NCI-H1105 treated with DMSO at 0.1 percent for 48 hours (cell line): ENCODE results near the gene SPTLC3.

Experiments
- DNase-seq: peaks from one replicate; lab custom pipeline; 2025; lab: John Stamatoyannopoulos, UW

Gene SPTLC3

GRCh38 chr20:13140775-13141174 is 132.0 kb downstream of the SPTLC3 start:
- no peak for DNase-seq

GRCh38 chr20:13141546-13141945 is 132.8 kb downstream of the SPTLC3 start:
- DNase-seq = no peak

GRCh38 chr20:13142143-13142542 is 133.4 kb downstream of the SPTLC3 start:
- DNase-seq = no peak

- no peak for DNase-seq
Observed at GRCh38 chr20:13147071-13147963, 138.5 kb downstream of the SPTLC3 start.

- no peak for DNase-seq
Observed at GRCh38 chr20:13147971-13148370, 139.2 kb downstream of the SPTLC3 start.

- DNase-seq = no peak
Observed at GRCh38 chr20:13148402-13148801, 139.6 kb downstream of the SPTLC3 start.

GRCh38 chr20:13148961-13149360 is 140.2 kb downstream of the SPTLC3 start:
- no peak for DNase-seq

GRCh38 chr20:13149371-13150105 is 140.8 kb downstream of the SPTLC3 start:
- no peak for DNase-seq

- peak; percentile 53 for DNase-seq
Observed at GRCh38 chr20:13158369-13158768, 149.6 kb downstream of the SPTLC3 start.

GRCh38 chr20:13159889-13160288 is 151.1 kb downstream of the SPTLC3 start:
- DNase-seq = no peak

GRCh38 chr20:13165203-13165602 is 156.4 kb downstream of the SPTLC3 start:
- no peak for DNase-seq

- no peak for DNase-seq
Observed at GRCh38 chr20:13166011-13166410, 157.2 kb downstream of the SPTLC3 start.

GRCh38 chr20:13166437-13166836 is 157.7 kb downstream of the SPTLC3 start:
- no peak for DNase-seq

- DNase-seq = no peak
Observed at GRCh38 chr20:13169086-13169485, 160.3 kb downstream of the SPTLC3 start.

GRCh38 chr20:13170771-13171170 is 162.0 kb downstream of the SPTLC3 start:
- DNase-seq = no peak

GRCh38 chr20:13173201-13173600 is 164.4 kb downstream of the SPTLC3 start:
- DNase-seq = no peak

GRCh38 chr20:13174402-13174801 is 165.6 kb downstream of the SPTLC3 start:
- DNase-seq = no peak

GRCh38 chr20:13180986-13181889 is 172.5 kb downstream of the SPTLC3 start:
- DNase-seq = no peak

- DNase-seq = no peak
Observed at GRCh38 chr20:13183005-13183404, 174.2 kb downstream of the SPTLC3 start.

- DNase-seq = no peak
Observed at GRCh38 chr20:13186043-13186774, 177.4 kb downstream of the SPTLC3 start.

- DNase-seq = no peak
Observed at GRCh38 chr20:13187899-13188298, 179.1 kb downstream of the SPTLC3 start.
